NCI-H524 treated with DMSO at 0.1 percent for 48 hours (cell line): Measurements from ENCODE around the gene ZNF70.

Experiments
- DNase-seq: peaks from one replicate; lab custom pipeline; 2025; lab: John Stamatoyannopoulos, UW

Gene ZNF70

DNA sequence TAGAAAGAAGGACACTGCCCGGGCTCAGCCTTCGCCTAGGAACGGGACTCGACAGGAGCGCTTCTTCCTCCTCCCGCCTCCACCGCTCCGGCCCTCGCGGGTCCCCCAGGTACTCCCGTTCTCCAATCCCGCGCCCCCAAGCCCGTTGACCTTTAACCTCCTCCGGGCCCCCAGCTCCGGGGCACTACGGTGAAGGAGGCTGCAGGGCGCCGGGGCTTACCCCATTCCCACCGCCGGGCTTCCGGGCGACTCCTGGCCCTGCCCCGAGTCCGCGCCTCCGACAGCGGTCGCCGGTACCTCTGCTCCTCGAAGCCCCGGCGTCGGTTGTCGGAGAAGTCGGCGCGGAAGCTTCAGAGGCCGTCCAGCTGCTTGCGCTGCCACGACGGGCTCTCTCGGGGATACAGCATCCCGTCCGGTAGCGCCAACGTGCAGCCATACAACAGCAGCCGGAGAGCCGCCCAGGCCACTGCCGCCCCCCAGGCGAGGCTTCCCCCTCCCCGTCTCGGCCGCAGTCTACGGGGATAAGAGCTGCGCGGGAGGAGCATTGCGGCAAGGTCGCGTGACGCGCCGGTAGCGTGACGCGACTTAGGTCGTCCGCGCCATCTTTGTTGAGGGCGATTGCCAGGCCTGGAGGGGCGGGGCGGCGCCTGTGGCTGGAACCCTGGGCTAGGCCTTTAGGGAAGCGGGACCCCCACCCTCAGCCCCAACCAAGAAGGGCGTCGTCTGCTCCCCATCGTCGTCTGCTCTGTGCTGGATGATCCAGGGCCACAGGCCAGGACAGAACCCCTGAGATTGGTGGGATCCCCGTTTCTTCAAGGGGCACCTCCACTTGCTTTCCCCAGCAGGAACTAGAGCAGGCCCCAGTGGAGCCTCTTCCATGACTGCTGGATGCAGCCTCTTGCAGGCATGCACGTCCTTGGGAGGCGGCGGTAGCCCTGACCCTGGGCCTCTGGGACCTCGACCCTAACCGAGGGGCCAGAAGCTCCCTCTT is 33.8 kb downstream of the ZNF70 start:
- DNase-seq: peak; percentile 56

DNA sequence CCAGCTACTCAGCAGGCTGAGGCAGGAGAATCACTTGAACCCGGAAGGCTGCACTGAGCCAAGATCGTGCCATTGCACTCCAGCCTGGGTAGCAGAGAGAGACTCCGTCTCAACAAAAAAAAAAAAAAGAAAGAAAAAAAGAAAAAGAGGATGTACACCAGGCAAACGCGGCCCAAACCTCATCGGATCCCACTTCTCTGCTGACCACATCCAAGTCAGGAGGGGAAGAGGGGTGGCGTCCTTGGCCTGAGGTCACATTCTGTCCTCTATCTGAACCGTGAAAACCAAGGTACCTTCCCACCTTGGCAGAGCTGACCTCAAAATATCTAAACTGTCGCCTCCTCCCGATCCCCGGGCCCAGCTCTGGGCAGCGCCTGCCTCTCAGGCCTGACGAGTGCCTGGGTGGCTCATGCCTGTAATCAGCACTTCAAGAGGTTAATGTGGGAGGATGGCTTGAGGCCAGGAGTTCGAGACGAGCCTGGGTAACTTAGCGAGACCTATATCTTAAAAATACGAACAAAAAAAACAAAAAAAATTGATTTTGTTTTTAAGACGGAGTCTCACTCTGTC is 35.0 kb downstream of the ZNF70 start:
- no peak for DNase-seq

- DNase-seq: no peak
Measured at GRCh38 chr22:23714596-23715578, 36.0 kb downstream of the ZNF70 start.

GRCh38 chr22:23713696-23714595 is 37.0 kb downstream of the ZNF70 start:
- DNase-seq: no peak

DNA sequence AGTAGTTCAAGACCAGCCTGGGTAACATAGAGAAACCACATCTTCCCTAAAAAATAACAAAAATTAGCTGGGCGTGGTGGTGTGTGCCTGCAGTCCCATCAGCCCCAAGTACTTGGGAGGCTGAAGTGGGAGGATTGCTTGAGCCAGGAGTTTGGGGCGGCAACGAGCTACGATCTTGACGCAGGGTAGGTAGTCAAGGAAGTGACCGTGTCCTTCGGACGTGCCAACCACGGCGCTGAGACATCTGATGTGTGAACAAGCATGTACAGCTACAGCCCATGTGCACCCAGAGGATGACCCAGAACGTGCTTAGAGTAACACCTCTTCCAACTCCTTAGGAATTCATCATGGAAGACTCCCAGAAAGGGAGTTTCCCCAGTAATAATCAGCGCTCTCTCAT is 38.7 kb downstream of the ZNF70 start:
- DNase-seq: no peak

DNA sequence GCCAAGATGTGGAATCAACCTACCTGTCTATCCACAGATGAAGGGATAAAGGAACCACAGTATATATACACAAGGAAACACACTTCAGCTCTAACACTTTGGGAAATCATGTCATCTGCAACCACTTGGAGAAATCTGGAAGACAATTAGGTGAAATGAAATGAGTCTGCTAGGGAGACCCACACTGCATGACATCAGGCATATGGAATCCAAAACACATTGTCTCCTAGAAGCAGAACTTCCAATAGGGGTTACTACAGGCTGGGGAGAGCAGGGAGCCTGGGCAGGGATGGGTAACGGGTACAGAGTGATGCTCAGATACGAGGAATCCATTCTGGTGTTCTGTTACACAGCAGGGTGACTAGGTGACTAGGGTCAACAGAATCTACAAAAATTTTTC is 41.8 kb downstream of the ZNF70 start:
- no peak for DNase-seq

- no peak for DNase-seq
Measured at GRCh38 chr22:23708270-23708669, 42.6 kb downstream of the ZNF70 start.

DNA sequence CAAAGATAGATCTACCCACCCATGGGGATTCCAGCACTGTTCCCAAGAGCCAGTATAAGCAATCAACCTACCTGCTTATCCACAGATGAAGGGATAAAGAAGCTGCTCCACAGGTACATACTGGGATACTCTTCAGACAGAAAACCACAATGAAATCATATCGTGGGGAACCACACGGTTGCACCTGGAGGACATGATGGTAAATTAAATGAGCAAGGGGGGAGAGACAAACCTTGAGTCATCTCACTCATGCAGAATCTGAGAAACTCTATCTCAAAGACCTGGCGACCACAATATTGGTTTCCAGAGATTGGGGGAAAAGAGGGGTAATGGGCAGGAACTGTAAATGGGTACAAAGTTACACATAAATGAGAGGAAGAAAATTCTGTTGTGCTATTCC is 45.6 kb downstream of the ZNF70 start:
- DNase-seq: no peak

- DNase-seq: no peak
Measured at GRCh38 chr22:23704829-23705228, 46.1 kb downstream of the ZNF70 start.

DNA sequence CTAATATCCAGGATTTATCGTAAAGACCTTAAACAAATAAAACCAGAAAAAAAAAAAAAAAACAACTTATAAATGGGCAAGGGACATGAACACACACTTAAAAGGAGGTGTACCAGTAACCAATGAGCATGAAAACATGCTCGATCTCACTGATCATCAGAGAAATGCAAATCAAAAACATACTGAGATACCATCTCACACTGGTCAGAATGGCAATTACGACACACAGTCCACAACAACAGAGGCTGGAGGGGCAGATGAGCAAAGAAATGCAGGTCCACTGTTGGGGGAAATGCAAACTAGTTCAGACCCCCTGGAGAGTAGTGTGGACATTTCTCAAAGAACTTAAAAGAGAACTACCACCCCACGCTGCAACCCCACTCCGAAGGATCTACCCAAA is 46.9 kb downstream of the ZNF70 start:
- DNase-seq: no peak

- no peak for DNase-seq
Measured at GRCh38 chr22:23700706-23701105, 50.2 kb downstream of the ZNF70 start.

DNA sequence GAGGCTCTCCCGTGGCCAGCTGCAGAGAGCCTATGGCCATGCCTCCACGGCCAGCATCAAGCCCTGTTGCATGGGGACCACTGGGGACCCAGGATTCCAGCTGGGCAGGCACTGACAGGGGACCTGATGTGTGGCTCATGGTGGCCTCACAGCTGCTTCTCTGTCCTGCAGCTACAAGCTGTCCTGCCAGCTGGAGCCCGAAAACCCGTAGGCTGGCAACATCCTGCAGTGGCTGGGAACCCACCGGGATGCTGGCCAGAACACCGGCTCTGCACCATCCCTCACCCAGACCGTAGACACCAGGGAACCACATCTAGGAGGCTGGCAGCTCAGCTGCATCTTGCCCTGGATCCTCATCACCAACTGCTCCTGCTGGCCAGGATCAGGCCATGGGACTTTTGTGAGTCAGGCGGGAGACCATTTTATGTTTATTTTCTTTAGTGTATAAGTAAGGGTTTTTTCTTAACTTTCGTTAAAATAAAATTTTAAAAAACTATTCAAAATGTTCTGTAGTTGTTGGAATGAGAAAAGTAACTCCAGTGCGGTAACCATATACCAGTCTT is 52.2 kb downstream of the ZNF70 start:
- no peak for DNase-seq

GRCh38 chr22:23698094-23698493 is 52.8 kb downstream of the ZNF70 start:
- DNase-seq: no peak

GRCh38 chr22:23697031-23697970 is 53.6 kb downstream of the ZNF70 start:
- DNase-seq: no peak

DNA sequence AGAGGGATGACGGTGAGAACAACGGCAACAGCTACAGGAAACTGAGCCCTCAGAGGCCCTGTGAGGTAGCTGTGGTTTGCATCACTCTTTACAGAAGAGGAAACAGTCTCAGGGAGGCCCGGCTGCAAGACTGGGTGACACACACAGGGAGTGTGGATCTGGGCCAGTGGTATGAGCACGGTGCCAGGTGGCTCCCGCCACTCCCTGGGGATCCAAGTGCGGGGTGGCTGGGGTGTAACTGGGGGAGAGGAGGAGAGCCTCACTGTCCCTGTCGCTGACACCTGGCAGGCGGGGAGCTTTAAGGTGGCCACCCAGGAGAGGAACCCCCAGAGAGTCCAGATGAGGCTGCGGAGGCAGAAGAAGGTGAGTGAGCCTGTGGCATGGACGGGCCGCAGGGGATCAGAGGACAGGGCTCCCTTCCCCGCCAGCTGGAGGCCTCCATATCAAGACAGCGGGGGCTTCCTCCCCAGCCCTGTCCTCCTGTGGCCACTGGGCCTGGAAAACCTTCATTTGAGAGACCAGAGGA is 54.5 kb downstream of the ZNF70 start:
- no peak for DNase-seq

- DNase-seq: no peak
Measured at GRCh38 chr22:23695571-23696325, 55.2 kb downstream of the ZNF70 start.

- no peak for DNase-seq
Measured at GRCh38 chr22:23695141-23695540, 55.8 kb downstream of the ZNF70 start.

DNA sequence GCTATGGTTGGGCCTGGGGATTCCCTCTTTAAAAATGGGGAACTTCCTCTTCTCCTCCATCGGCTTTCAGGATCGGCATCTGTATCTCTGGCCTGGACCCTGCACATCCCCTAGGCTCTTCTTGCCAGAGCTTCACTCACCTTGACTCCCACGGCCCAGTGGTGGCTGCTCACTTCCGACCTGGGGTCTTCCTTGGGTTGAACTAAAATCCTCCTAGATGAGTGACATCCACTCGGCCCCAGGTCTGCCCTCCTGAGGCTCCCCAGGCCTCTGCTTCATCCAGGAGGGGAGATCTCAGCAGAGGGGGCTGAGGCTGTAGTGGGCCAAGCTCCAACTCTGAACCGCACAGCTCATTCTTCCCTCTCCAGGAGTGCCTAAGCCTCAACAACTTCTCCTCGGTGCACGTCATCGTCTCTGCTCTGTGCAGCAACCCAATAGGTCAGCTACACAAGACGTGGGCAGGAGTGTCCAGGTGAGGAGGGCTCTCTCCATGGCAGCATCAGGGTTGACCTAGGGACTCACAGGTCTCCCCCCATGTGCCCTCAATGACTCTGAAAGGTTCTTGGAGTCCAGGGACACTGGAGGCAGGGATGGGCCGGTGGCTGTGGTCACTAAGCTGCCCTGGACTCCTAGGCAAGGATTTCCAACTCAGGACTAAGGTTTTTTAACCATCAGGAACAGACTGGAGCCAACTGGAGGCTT is 56.8 kb downstream of the ZNF70 start:
- no peak for DNase-seq
